Uterus (tissue), 2 donors: ENCODE data around the gene NR1H3.

Experiments used
- POLR2A ChIP-seq, 2 donors: fragments of 450-650 bp; IDR thresholded peaks; one replicate each; pipeline ENCODE4 v1.6.1; 2016; ENCODE audit warnings: antibody characterized with exemption in 2 of 2, mild to moderate bottlenecking in 1 of 2, moderate library complexity in 1 of 2
- TF ChIP-seq, protein P1 (sequence below), 4 experiments: fragments of 200-600 bp in 2 of 4; fragments of 450-650 bp in 2 of 4; sonication (generic) in 2 of 4; IDR thresholded peaks; one replicate each; pipeline ENCODE4 v1.5.1; 2016 to 2019; ENCODE audit warnings: antibody characterized with exemption in 4 of 4, mild to moderate bottlenecking in 2 of 4, moderate library complexity in 1 of 4

- TF ChIP-seq, protein P1, sequence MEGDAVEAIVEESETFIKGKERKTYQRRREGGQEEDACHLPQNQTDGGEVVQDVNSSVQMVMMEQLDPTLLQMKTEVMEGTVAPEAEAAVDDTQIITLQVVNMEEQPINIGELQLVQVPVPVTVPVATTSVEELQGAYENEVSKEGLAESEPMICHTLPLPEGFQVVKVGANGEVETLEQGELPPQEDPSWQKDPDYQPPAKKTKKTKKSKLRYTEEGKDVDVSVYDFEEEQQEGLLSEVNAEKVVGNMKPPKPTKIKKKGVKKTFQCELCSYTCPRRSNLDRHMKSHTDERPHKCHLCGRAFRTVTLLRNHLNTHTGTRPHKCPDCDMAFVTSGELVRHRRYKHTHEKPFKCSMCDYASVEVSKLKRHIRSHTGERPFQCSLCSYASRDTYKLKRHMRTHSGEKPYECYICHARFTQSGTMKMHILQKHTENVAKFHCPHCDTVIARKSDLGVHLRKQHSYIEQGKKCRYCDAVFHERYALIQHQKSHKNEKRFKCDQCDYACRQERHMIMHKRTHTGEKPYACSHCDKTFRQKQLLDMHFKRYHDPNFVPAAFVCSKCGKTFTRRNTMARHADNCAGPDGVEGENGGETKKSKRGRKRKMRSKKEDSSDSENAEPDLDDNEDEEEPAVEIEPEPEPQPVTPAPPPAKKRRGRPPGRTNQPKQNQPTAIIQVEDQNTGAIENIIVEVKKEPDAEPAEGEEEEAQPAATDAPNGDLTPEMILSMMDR (IDR thresholded peaks at IDR 0.05): no peak
- TF ChIP-seq POLR2A (IDR thresholded peaks at IDR 0.05): no peak
Observed at GRCh38 chr11:47299078-47299477, 41.3 kb downstream of the NR1H3 start.
